ENCODE results near the gene EPHB3.

GRCh38 chr3:184584464-184584891 lies 22.9 kb downstream of the EPHB3 start:
- TF ChIP-seq CTCF (IDR thresholded peaks at IDR 0.05) (no peak), POLR2A (IDR thresholded peaks at IDR 0.05) (no peak)
